Endothelial cell of umbilical vein (primary cell): ENCODE measurements around the gene RGP1. TPM values are rescaled to one million over a fixed set of nuclear protein-coding genes. Genes with fewer than 3 reads are reported as not detected.

Experiments
- BruUV-seq: library from RNA; stranded (reverse); fragments of 400-500 nt; replicated peaks from 2 replicates; lab custom pipeline; 2021; lab: Mats Ljungman, UMichigan
- CTCF ChIA-PET: fragments of 300-600, 350-600 bp; sonication (Branson Sonifier 250); formaldehyde crosslinking; loops from one replicate; lab custom pipeline; 2021; ENCODE audit warnings: antibody characterized with exemption, inconsistent platforms; lab: Charles Lee
- POLR2A ChIA-PET: fragments of 300-600, 350-600 bp; sonication (Branson Sonifier 250); formaldehyde crosslinking; loops from one replicate; lab custom pipeline; 2021; ENCODE audit warnings: antibody characterized with exemption, inconsistent platforms; lab: Charles Lee
- DNase-seq: peaks from one replicate; pipeline ENCODE4 v3.0.0-alpha.2; 2011; ENCODE audit warnings: low read depth, low spot score
- FAIRE-seq: peaks from 2 replicates; lab custom pipeline; 2011; peaks lifted over from hg19 to GRCh38; lab: Jason Lieb, UNC
- H2AFZ ChIP-seq: 2 replicates; pipeline ENCODE4 v1.6.0; 2012; ENCODE audit warnings: low read depth, low read length, control low read depth, inconsistent platforms
- H3K27ac ChIP-seq: 2 replicates; pipeline ENCODE4 v1.5.1; 2011; ENCODE audit warnings: low read depth, mild to moderate bottlenecking, control low read depth, low read length, moderate library complexity; ENCODE audit not compliant: insufficient read depth
- H3K27me3 ChIP-seq, 2 experiments: 2 replicates each; pipeline versions ENCODE4 v1.6.0 to v1.6.1; 2011; ENCODE audit warnings: low read length in 2 of 2, mixed read lengths in 1 of 2; ENCODE audit not compliant: control insufficient read depth in 2 of 2, insufficient read depth in 2 of 2
- H3K36me3 ChIP-seq, 2 experiments: 2 replicates in 1 of 2; 3 replicates in 1 of 2; pipeline ENCODE4 v1.5.1; 2011; ENCODE audit warnings: low read length in 2 of 2, mild to moderate bottlenecking in 1 of 2, moderate library complexity in 1 of 2; ENCODE audit not compliant: control insufficient read depth in 2 of 2, insufficient read depth in 2 of 2; ENCODE audit errors: extremely low read depth in 1 of 2
- H3K4me1 ChIP-seq: 3 replicates; pipeline ENCODE4 v1.5.1; 2011; ENCODE audit warnings: mild to moderate bottlenecking, low read length; ENCODE audit not compliant: control insufficient read depth, insufficient read depth; ENCODE audit errors: extremely low read depth
- H3K4me2 ChIP-seq: 2 replicates; pipeline ENCODE4 v1.6.1; 2011; ENCODE audit warnings: low read length, control low read depth, mixed read lengths; ENCODE audit not compliant: insufficient read depth
- H3K4me3 ChIP-seq, 3 experiments: fragments of 200-600 bp in 1 of 3; sonication (generic), shearing (Covaris generic) in 1 of 3; replicated peaks in 1 of 3; 2 replicates each; pipeline ENCODE4 v1.5.1; 2011 to 2016; ENCODE audit warnings: control low read depth in 3 of 3, low read length in 3 of 3, mild to moderate bottlenecking in 2 of 3, inconsistent platforms in 1 of 3, low read depth in 1 of 3, moderate library complexity in 1 of 3; ENCODE audit not compliant: insufficient read depth in 1 of 3
- H3K79me2 ChIP-seq: 2 replicates; pipeline ENCODE4 v1.6.0; 2012; ENCODE audit warnings: low read length, inconsistent platforms; ENCODE audit not compliant: control insufficient read depth, insufficient read depth
- H3K9ac ChIP-seq: replicated peaks from 2 replicates; pipeline ENCODE3; 2011; ENCODE audit warnings: low read length, control low read depth; ENCODE audit not compliant: insufficient read depth; ENCODE audit errors: extremely low read depth
- H3K9me1 ChIP-seq: replicated peaks from 3 replicates; pipeline ENCODE4 v1.6.0; 2011; ENCODE audit warnings: mild to moderate bottlenecking, low read length; ENCODE audit not compliant: control insufficient read depth, insufficient read depth; ENCODE audit errors: extremely low read depth
- H3K9me3 ChIP-seq: replicated peaks from 2 replicates; pipeline ENCODE4 v1.5.1; 2012; ENCODE audit warnings: low read length, inconsistent platforms; ENCODE audit not compliant: control insufficient read depth, insufficient read depth
- H4K20me1 ChIP-seq: replicated peaks from 2 replicates; pipeline ENCODE3; 2011; ENCODE audit warnings: mild to moderate bottlenecking, low read length; ENCODE audit not compliant: control insufficient read depth, insufficient read depth; ENCODE audit errors: extremely low read depth
- EZH2 ChIP-seq: IDR thresholded peaks from 2 replicates; pipeline ENCODE4 v1.6.1; 2012; ENCODE audit warnings: borderline replicate concordance, low read depth, mild to moderate bottlenecking, moderate library complexity, low read length, inconsistent platforms; ENCODE audit not compliant: severe bottlenecking
- FOS ChIP-seq: IDR thresholded peaks from 2 replicates; pipeline ENCODE4 v1.6.1; 2011; ENCODE audit warnings: mild to moderate bottlenecking, low read length, moderate library complexity, borderline replicate concordance; ENCODE audit not compliant: insufficient read depth
- GATA2 ChIP-seq: IDR thresholded peaks from 2 replicates; pipeline ENCODE4 v1.7.0; 2011; ENCODE audit warnings: low read depth, mild to moderate bottlenecking, moderate library complexity, mixed read lengths, low read length; ENCODE audit not compliant: insufficient read length, insufficient read depth
- JUN ChIP-seq: IDR thresholded peaks from 2 replicates; pipeline ENCODE4 v1.6.1; 2011; ENCODE audit warnings: borderline replicate concordance, low read depth; ENCODE audit not compliant: insufficient read length, insufficient read depth
- MAX ChIP-seq: IDR thresholded peaks from 2 replicates; pipeline ENCODE4 v1.6.1; 2011; ENCODE audit not compliant: insufficient read depth, insufficient read length
- MYC ChIP-seq: IDR thresholded peaks from one replicate; pipeline ENCODE4 v1.6.1; 2011; ENCODE audit warnings: mild to moderate bottlenecking, low read depth, low read length
- POLR2A ChIP-seq: IDR thresholded peaks from 2 replicates; pipeline ENCODE4 v1.6.1; 2012; ENCODE audit warnings: low read depth, mild to moderate bottlenecking, control low read depth, low read length
- POLR2AphosphoS5 ChIP-seq: IDR thresholded peaks from 2 replicates; pipeline ENCODE4 v1.6.1; 2012; ENCODE audit warnings: low read depth, mild to moderate bottlenecking, control low read depth, low read length, moderate library complexity; ENCODE audit not compliant: insufficient read depth
- dilution Hi-C: fragments of 300-500 bp; cut with MboI; formaldehyde crosslinking; loops from one replicate; pipeline ENCODE4 v1.15.0; 2019; ENCODE audit warnings: low sequenced_read_pairs; ENCODE audit not compliant: extremely low pct_ligation_motif_present
- intact Hi-C: fragments of 100-400 bp; cut with micrococcal nuclease; formaldehyde crosslinking; loops from one replicate; pipeline ENCODE4 v1.10.0; 2022
- polyA plus RNA-seq, 4 experiments: library from polyadenylated mRNA; depleted of rRNA in 3 of 4; stranded (reverse) in 3 of 4; unstranded in 1 of 4; fragments of >200 nt; gene quantifications; 2 replicates each; pipeline versions ENCODE4 v1.2.1 to v1.2.3, GENCODE V29; 2011 to 2012; ENCODE audit warnings: missing spikeins in 1 of 4
- total RNA-seq: library from RNA; stranded (reverse); gene quantifications from 2 replicates; pipeline ENCODE4 v1.2.3, GENCODE V29; 2021
- TF ChIP-seq, protein P1 (sequence below), 2 donors: IDR thresholded peaks; 1 replicate in 1 of 2; 2 replicates in 1 of 2; pipeline ENCODE4 v1.5.1; 2011; ENCODE audit warnings: low read length in 2 of 2, mild to moderate bottlenecking in 2 of 2, moderate library complexity in 2 of 2, control low read depth in 1 of 2, inconsistent platforms in 1 of 2, low read depth in 1 of 2; ENCODE audit not compliant: insufficient read depth in 1 of 2; ENCODE audit errors: extremely low read depth in 1 of 2

The RGP1 gene
- total and polyA plus RNA-seq, 2 donors (not counting 3 experiments of a cell fraction or from before 2014, with no cell fraction given), result 15.0 to 29.0 TPM

DNA sequence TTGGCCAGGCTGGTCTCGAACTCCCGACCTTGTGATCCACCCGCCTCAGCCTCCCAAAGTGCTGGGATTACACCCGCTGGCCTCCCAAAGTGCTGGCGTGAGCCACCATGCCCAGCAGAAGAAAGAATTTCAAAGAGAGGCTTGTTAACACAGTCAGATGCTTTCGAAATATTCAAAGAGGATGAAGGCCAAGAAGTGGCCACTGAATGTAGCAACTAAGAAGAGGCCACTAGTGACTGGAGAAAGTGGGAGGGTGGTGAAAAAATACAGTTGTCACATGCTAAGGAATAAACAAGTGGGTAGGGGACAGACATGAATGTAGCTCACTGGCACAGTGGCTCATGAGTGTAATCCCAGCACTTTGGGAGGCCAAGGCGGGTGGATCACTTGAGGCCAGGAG is 46.4 kb upstream of the RGP1 start:
- H3K4me2 ChIP-seq, result no peak overlapping the region
- H3K4me1 ChIP-seq, result no peaks in the 10 kb centered on the region
- H3K27me3 ChIP-seq, result no peaks in the 10 kb centered on the region
- ChIA-PET POLR2A (no interaction called here), CTCF (no interaction called here)
- intact Hi-C loops (no loop called here), dilution Hi-C loops (no loop called here)
- no peak for TF ChIP-seq EZH2
- no peak for TF ChIP-seq MAX
- no peak for TF ChIP-seq GATA2
- no peak for TF ChIP-seq JUN
- no peak for TF ChIP-seq MYC
- no peak for TF ChIP-seq POLR2A
- TF ChIP-seq, protein P1, sequence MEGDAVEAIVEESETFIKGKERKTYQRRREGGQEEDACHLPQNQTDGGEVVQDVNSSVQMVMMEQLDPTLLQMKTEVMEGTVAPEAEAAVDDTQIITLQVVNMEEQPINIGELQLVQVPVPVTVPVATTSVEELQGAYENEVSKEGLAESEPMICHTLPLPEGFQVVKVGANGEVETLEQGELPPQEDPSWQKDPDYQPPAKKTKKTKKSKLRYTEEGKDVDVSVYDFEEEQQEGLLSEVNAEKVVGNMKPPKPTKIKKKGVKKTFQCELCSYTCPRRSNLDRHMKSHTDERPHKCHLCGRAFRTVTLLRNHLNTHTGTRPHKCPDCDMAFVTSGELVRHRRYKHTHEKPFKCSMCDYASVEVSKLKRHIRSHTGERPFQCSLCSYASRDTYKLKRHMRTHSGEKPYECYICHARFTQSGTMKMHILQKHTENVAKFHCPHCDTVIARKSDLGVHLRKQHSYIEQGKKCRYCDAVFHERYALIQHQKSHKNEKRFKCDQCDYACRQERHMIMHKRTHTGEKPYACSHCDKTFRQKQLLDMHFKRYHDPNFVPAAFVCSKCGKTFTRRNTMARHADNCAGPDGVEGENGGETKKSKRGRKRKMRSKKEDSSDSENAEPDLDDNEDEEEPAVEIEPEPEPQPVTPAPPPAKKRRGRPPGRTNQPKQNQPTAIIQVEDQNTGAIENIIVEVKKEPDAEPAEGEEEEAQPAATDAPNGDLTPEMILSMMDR (IDR thresholded peaks at IDR 0.05; ENCODE audit: extremely low read depth in 1 of 2, insufficient read depth in 1 of 2, low read depth in 1 of 2, low read length in 2 of 2), result no peak
- no peak for TF ChIP-seq POLR2AphosphoS5
- no peak for TF ChIP-seq FOS
- no peak overlapping the region for H2AFZ ChIP-seq
- no TSS peak for BruUV-seq
- H3K4me3 ChIP-seq, result no peak overlapping the region
- H3K9me1 ChIP-seq, result no peaks in the 10 kb centered on the region
- H3K79me2 ChIP-seq, result no peaks in the 10 kb centered on the region
- H3K9ac ChIP-seq, result no peak overlapping the region
- H3K27ac ChIP-seq, result no peak overlapping the region
- no peak for DNase-seq
- FAIRE-seq, result no peak
- H3K36me3 ChIP-seq, result peaks cover 66 to 95% of the 10 kb centered on the region in 2 experiments
- H3K9me3 ChIP-seq, result no peaks in the 10 kb centered on the region
- no peaks in the 10 kb centered on the region for H4K20me1 ChIP-seq
